Astrocyte (in vitro differentiated cells and primary cell): Measurements from ENCODE around the gene AGBL4. TPM values are rescaled to one million over a fixed set of nuclear protein-coding genes. Genes with fewer than 3 reads are reported as not detected.
"Not testable (repeated sequence)": the region's sequence is repeated elsewhere in the genome, so short reads cannot be mapped to it uniquely, and the experiment has no call there.

Experiments
- DNase-seq: peaks from one replicate; pipeline ENCODE4 v3.0.0-alpha.2; 2010; ENCODE audit warnings: low read depth
- FAIRE-seq: peaks from 2 replicates; lab custom pipeline; 2011; peaks lifted over from hg19 to GRCh38; lab: Jason Lieb, UNC
- H2AFZ ChIP-seq: 2 replicates; pipeline ENCODE4 v1.6.0; 2012; ENCODE audit warnings: low read depth, low read length, inconsistent platforms
- H3K27ac ChIP-seq: 2 replicates; pipeline ENCODE4 v1.5.1; 2011; ENCODE audit warnings: low read depth, low read length, inconsistent platforms
- H3K27me3 ChIP-seq: 2 replicates; pipeline ENCODE4 v1.6.0; 2011; ENCODE audit warnings: low read length, inconsistent platforms; ENCODE audit not compliant: insufficient read depth
- H3K36me3 ChIP-seq: 2 replicates; pipeline ENCODE4 v1.5.1; 2011; ENCODE audit warnings: low read length, inconsistent platforms; ENCODE audit not compliant: insufficient read depth
- H3K4me1 ChIP-seq: 2 replicates; pipeline ENCODE4 v1.5.1; 2011; ENCODE audit warnings: low read length, inconsistent platforms; ENCODE audit not compliant: insufficient read depth
- H3K4me2 ChIP-seq: 2 replicates; pipeline ENCODE4 v1.6.0; 2012; ENCODE audit warnings: low read length, inconsistent platforms
- H3K4me3 ChIP-seq: 2 replicates; pipeline ENCODE4 v1.5.1; 2011; ENCODE audit warnings: low read depth, mild to moderate bottlenecking, low read length, inconsistent platforms; ENCODE audit not compliant: insufficient read depth
- H3K79me2 ChIP-seq: 2 replicates; pipeline ENCODE4 v1.6.0; 2012; ENCODE audit warnings: mild to moderate bottlenecking, low read length, inconsistent platforms; ENCODE audit not compliant: insufficient read depth
- H3K9ac ChIP-seq: 2 replicates; pipeline ENCODE4 v1.6.0; 2012; ENCODE audit warnings: mild to moderate bottlenecking, low read length, inconsistent platforms
- H3K9me3 ChIP-seq: 2 replicates; pipeline ENCODE4 v1.5.1; 2012; ENCODE audit warnings: low read depth, mild to moderate bottlenecking, low read length, inconsistent platforms; ENCODE audit not compliant: insufficient read depth
- H4K20me1 ChIP-seq: 2 replicates; pipeline ENCODE4 v1.6.0; 2012; ENCODE audit warnings: low read length, inconsistent platforms; ENCODE audit not compliant: insufficient read depth
- H3K27ac Mint-ChIP-seq: one replicate; pipeline ENCODE4 v1.8.0; 2021; ENCODE audit warnings: mild to moderate bottlenecking, mixed read lengths; ENCODE audit not compliant: unreplicated experiment
- H3K27me3 Mint-ChIP-seq: one replicate; pipeline ENCODE4 v1.8.0; 2021; ENCODE audit warnings: low read depth, mixed read lengths; ENCODE audit not compliant: unreplicated experiment
- H3K36me3 Mint-ChIP-seq: one replicate; pipeline ENCODE4 v1.8.0; 2021; ENCODE audit warnings: low read depth, mixed read lengths; ENCODE audit not compliant: unreplicated experiment
- H3K4me1 Mint-ChIP-seq: one replicate; pipeline ENCODE4 v1.8.0; 2021; ENCODE audit warnings: low read depth, mixed read lengths; ENCODE audit not compliant: unreplicated experiment
- H3K4me3 Mint-ChIP-seq: one replicate; pipeline ENCODE4 v1.8.0; 2021; ENCODE audit warnings: mild to moderate bottlenecking, moderate library complexity, mixed read lengths; ENCODE audit not compliant: unreplicated experiment
- H3K9me3 Mint-ChIP-seq: one replicate; pipeline ENCODE4 v1.8.0; 2021; ENCODE audit warnings: mild to moderate bottlenecking, mixed read lengths; ENCODE audit not compliant: unreplicated experiment
- CTCF ChIP-seq: IDR thresholded peaks from 2 replicates; pipeline ENCODE4 v1.5.1; 2011; ENCODE audit warnings: low read depth, mild to moderate bottlenecking, inconsistent platforms, low read length, moderate library complexity; ENCODE audit not compliant: insufficient read depth
- EZH2 ChIP-seq: IDR thresholded peaks from 2 replicates; pipeline ENCODE4 v1.6.1; 2012; ENCODE audit warnings: mild to moderate bottlenecking, low read length, inconsistent platforms; ENCODE audit not compliant: insufficient read depth
- total RNA-seq: library from RNA; stranded (reverse); gene quantifications from 2 replicates; pipeline ENCODE4 v1.2.1, GENCODE V29; 2021

Gene AGBL4
- total RNA-seq, 1 donor from 2014 or later, result not detected

GRCh38 chr1:49318218-49318617 is 705.5 kb downstream of the AGBL4 start:
- FAIRE-seq (no peak), DNase-seq (no peak)
- Histone ChIP-seq H2AFZ (no peak overlapping the region), H3K27ac (no peak overlapping the region), H3K36me3 (no peaks in the 10 kb centered on the region), H3K4me2 (no peak overlapping the region), H4K20me1 (no peaks in the 10 kb centered on the region), H3K27me3 (no peaks in the 10 kb centered on the region), H3K9ac (no peak overlapping the region), H3K4me3 (no peak overlapping the region), H3K79me2 (no peaks in the 10 kb centered on the region), H3K9me3 (no peaks in the 10 kb centered on the region), H3K4me1 (no peaks in the 10 kb centered on the region)
- H3K27ac Mint-ChIP-seq, result no peak overlapping the region
- TF ChIP-seq EZH2 (no peak), CTCF (no peak)
- no peak overlapping the region for H3K4me3 Mint-ChIP-seq
- H3K36me3 Mint-ChIP-seq, result no peaks in the 10 kb centered on the region
- no peaks in the 10 kb centered on the region for H3K4me1 Mint-ChIP-seq
- no peaks in the 10 kb centered on the region for H3K27me3 Mint-ChIP-seq
- H3K9me3 Mint-ChIP-seq, result no peaks in the 10 kb centered on the region

GRCh38 chr1:49307457-49307856 is 716.3 kb downstream of the AGBL4 start:
- Mint-ChIP-seq H3K27me3 (no peaks in the 10 kb centered on the region), H3K27ac (no peak overlapping the region), H3K36me3 (no peaks in the 10 kb centered on the region), H3K9me3 (peaks cover 7% of the 10 kb centered on the region), H3K4me3 (no peak overlapping the region), H3K4me1 (no peaks in the 10 kb centered on the region)
- H3K79me2 ChIP-seq, result no peaks in the 10 kb centered on the region
- H3K36me3 ChIP-seq, result no peaks in the 10 kb centered on the region
- H3K4me1 ChIP-seq, result no peaks in the 10 kb centered on the region
- no peak overlapping the region for H3K4me3 ChIP-seq
- no peaks in the 10 kb centered on the region for H3K27me3 ChIP-seq
- H4K20me1 ChIP-seq, result no peaks in the 10 kb centered on the region
- no peak overlapping the region for H2AFZ ChIP-seq
- FAIRE-seq (no peak), DNase-seq (no peak)
- H3K4me2 ChIP-seq, result no peak overlapping the region
- no peak overlapping the region for H3K27ac ChIP-seq
- H3K9ac ChIP-seq, result no peak overlapping the region
- no peaks in the 10 kb centered on the region for H3K9me3 ChIP-seq
- TF ChIP-seq CTCF, result no peak
- TF ChIP-seq EZH2, result no peak

- Histone ChIP-seq H2AFZ (no peak overlapping the region), H3K9me3 (no peaks in the 10 kb centered on the region), H3K9ac (no peak overlapping the region), H3K4me3 (no peak overlapping the region), H3K36me3 (no peaks in the 10 kb centered on the region), H4K20me1 (no peaks in the 10 kb centered on the region), H3K4me1 (no peaks in the 10 kb centered on the region), H3K27me3 (no peaks in the 10 kb centered on the region), H3K4me2 (no peak overlapping the region), H3K79me2 (no peaks in the 10 kb centered on the region), H3K27ac (no peak overlapping the region)
- DNase-seq, result no peak
- peaks cover 7% of the 10 kb centered on the region for H3K9me3 Mint-ChIP-seq
- H3K27ac Mint-ChIP-seq, result no peak overlapping the region
- TF ChIP-seq EZH2, result no peak
- no peak for TF ChIP-seq CTCF
- no peaks in the 10 kb centered on the region for H3K4me1 Mint-ChIP-seq
- no peaks in the 10 kb centered on the region for H3K27me3 Mint-ChIP-seq
- no peaks in the 10 kb centered on the region for H3K36me3 Mint-ChIP-seq
- no peak for FAIRE-seq
- H3K4me3 Mint-ChIP-seq, result no peak overlapping the region
These were observed 717.2 kb downstream of the AGBL4 start for GRCh38 chr1:49306507-49307070.

- H3K27me3 ChIP-seq, FAIRE-seq, H3K27me3 Mint-ChIP-seq, H3K36me3 ChIP-seq, DNase-seq, H2AFZ ChIP-seq, H3K4me1 Mint-ChIP-seq, H3K9me3 Mint-ChIP-seq, H3K79me2 ChIP-seq, H3K4me1 ChIP-seq, H3K4me3 ChIP-seq, H3K27ac Mint-ChIP-seq, H3K36me3 Mint-ChIP-seq, H3K4me3 Mint-ChIP-seq, H3K4me2 ChIP-seq, H3K9me3 ChIP-seq, H3K27ac ChIP-seq, H4K20me1 ChIP-seq, H3K9ac ChIP-seq: not testable (repeated sequence)
These were observed 721.4 kb downstream of the AGBL4 start for GRCh38 chr1:49302400-49302799.
